Measurements from ENCODE around the gene FXYD1. TPM values are rescaled to one million over a fixed set of nuclear protein-coding genes. Genes with fewer than 3 reads are reported as not detected.

The FXYD1 gene
- total RNA-seq, 5 donors from 2014 or later (not counting 1 experiment from before 2014, with no cell fraction given) = 0.70 to 7.7 (median 4.8) TPM

DNA sequence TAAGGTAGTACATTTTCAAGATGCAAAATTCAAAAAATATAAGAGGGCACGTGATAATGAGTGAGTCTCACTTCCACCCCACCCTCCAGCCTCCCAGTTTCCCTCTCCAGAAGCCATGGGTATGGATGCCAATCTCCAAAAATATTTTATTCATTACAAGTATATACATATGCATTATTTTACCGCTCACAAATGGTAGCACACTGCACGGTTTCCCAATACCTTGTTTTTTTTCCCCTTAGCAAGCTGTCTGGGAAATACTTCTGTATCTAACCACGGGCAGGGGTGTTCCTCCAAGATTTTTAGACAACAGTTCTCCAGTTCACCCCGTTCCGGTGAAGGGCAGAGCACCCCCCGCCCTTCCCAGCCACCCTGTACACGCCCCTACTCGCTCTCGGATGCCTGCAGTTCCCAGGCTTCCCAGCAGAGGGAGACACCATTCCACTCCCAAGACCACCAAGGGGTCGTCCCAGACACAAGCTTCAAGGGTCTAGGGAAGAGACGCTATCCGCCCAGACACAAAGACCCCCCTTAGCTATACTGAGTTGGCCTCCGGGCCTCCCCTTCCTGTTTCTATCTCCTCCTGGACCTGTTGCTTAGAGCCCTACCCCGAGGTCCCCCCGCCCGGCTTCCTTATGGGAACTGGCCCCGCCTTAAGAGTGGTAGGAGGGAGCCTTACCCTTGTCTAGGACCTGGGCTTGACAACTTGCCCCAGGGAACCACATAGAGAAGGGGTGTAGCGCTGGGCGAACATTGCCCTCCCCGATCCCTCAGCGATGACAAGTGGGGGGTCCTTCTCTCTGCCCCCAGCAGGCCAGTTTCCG is 24.1 kb upstream of the FXYD1 start:
- POLR2A ChIA-PET = no interaction called here
- Histone ChIP-seq H3K4me1 (ENCODE audit: control insufficient read depth in 1 of 2, extremely low read depth in 1 of 2, insufficient read depth in 2 of 2, low read length in 2 of 2) (peaks cover 0 to 9% of the 10 kb centered on the region in 2 experiments), H3K9me3 (no peaks in the 10 kb centered on the region), H3K27me3 (replicated peaks in 1 of 2; ENCODE audit: control insufficient read depth in 2 of 2, extremely low read depth in 1 of 2, insufficient read depth in 2 of 2, low read length in 1 of 2) (peaks cover 0 to 33% of the 10 kb centered on the region in 2 experiments), H3K36me3 (ENCODE audit: control insufficient read depth in 2 of 2, extremely low read depth in 1 of 2, insufficient read depth in 1 of 2, low read length in 1 of 2) (no peaks in the 10 kb centered on the region), H3K27ac (ENCODE audit: low read length) (no peak overlapping the region), H3K4me3 (ENCODE audit: control insufficient read depth in 1 of 2, extremely low read depth in 1 of 2, low read length in 1 of 2) (peak overlapping the region in 1 of 2 donors; percentile 5)
- Mint-ChIP-seq H3K36me3 (no peaks in the 10 kb centered on the region), H3K9me3 (no peaks in the 10 kb centered on the region), H3K27ac (no peak overlapping the region), H3K4me1 (peaks cover 5 to 7% (median 6%) of the 10 kb centered on the region in 3 donors), H3K4me3 (peak overlapping the region in 1 of 3 donors; percentile 31), H3K27me3 (peaks cover 0 to 7% of the 10 kb centered on the region in 2 donors)
- DNase-seq (peak in 34 of 35 experiments; percentile 10 to 83 (median 56)), ATAC-seq (replicated peaks in 1 of 4) (peak; percentile 80 to 92 (median 86))
- WGBS (ENCODE audit: insufficient coverage) = 21% methylated on average over 16 of the region's 23 CpGs
- CTCF ChIA-PET = no interaction called here

- Mint-ChIP-seq H3K27ac (no peak within 1 kb of the TSS), H3K4me1 (peaks cover 5 to 7% (median 6%) of the 10 kb centered on the region in 3 donors), H3K27me3 (peaks cover 0 to 7% of the 10 kb centered on the region in 2 donors), H3K9me3 (no peaks in the 10 kb centered on the region), H3K36me3 (no peaks in the 10 kb centered on the region), H3K4me3 (peak within 1 kb of the TSS in 1 of 3 donors; percentile 31)
- ATAC-seq (replicated peaks in 1 of 4) (no peak), DNase-seq (no peak)
- Histone ChIP-seq H3K4me3 (ENCODE audit: control insufficient read depth in 1 of 2, extremely low read depth in 1 of 2, low read length in 1 of 2) (peak within 1 kb of the TSS in 1 of 2 donors; percentile 5), H3K4me1 (ENCODE audit: control insufficient read depth in 1 of 2, extremely low read depth in 1 of 2, insufficient read depth in 2 of 2, low read length in 2 of 2) (peaks cover 0 to 9% of the 10 kb centered on the region in 2 experiments), H3K9me3 (no peaks in the 10 kb centered on the region), H3K27me3 (replicated peaks in 1 of 2; ENCODE audit: control insufficient read depth in 2 of 2, extremely low read depth in 1 of 2, insufficient read depth in 2 of 2, low read length in 1 of 2) (peaks cover 0 to 29% of the 10 kb centered on the region in 2 experiments), H3K27ac (ENCODE audit: low read length) (no peak within 1 kb of the TSS), H3K36me3 (ENCODE audit: control insufficient read depth in 2 of 2, extremely low read depth in 1 of 2, insufficient read depth in 1 of 2, low read length in 1 of 2) (no peaks in the 10 kb centered on the region)
- ChIA-PET CTCF (no interaction called here), POLR2A (no interaction called here)
- 88% methylated on average over 7 of the region's 14 CpGs for WGBS (ENCODE audit: insufficient coverage)
Measured at GRCh38 chr19:35115177-35115951, 23.3 kb upstream of the FXYD1 start, which contains the start of gene FXYD3. FXYD3 (plus strand) TSS chr19:35115823; CDS start chr19:35119377, 3,554 bp downstream.

- H3K4me3 ChIP-seq (ENCODE audit: control insufficient read depth in 1 of 2, extremely low read depth in 1 of 2, low read length in 1 of 2) = no peak overlapping the region
- no peak overlapping the region for H3K27ac ChIP-seq (ENCODE audit: low read length)
- H3K36me3 ChIP-seq (ENCODE audit: control insufficient read depth in 2 of 2, extremely low read depth in 1 of 2, insufficient read depth in 1 of 2, low read length in 1 of 2) = no peaks in the 10 kb centered on the region
- peaks cover 0 to 9% of the 10 kb centered on the region in 2 experiments for H3K4me1 ChIP-seq (ENCODE audit: control insufficient read depth in 1 of 2, extremely low read depth in 1 of 2, insufficient read depth in 2 of 2, low read length in 2 of 2)
- Mint-ChIP-seq H3K36me3 (no peaks in the 10 kb centered on the region), H3K27ac (no peak overlapping the region), H3K4me1 (peaks cover 5 to 7% (median 6%) of the 10 kb centered on the region in 3 donors), H3K4me3 (no peak overlapping the region), H3K9me3 (no peaks in the 10 kb centered on the region), H3K27me3 (peaks cover 0 to 7% of the 10 kb centered on the region in 2 donors)
- no peaks in the 10 kb centered on the region for H3K9me3 ChIP-seq
- ChIA-PET CTCF (interaction anchor here in 1 of 2 donors (0.7 kb wide), 1 partner anchor 26 kb away, joined by 3 read pairs; no protein-coding TSS in a partner anchor), POLR2A (no interaction called here)
- WGBS (ENCODE audit: insufficient coverage) = 92% methylated on average over 9 of the region's 13 CpGs
- DNase-seq (no peak), ATAC-seq (replicated peaks in 1 of 4) (no peak)
- peaks cover 0 to 25% of the 10 kb centered on the region in 2 experiments for H3K27me3 ChIP-seq (replicated peaks in 1 of 2; ENCODE audit: control insufficient read depth in 2 of 2, extremely low read depth in 1 of 2, insufficient read depth in 2 of 2, low read length in 1 of 2)
Measured at GRCh38 chr19:35116072-35116801, 22.4 kb upstream of the FXYD1 start.

DNA sequence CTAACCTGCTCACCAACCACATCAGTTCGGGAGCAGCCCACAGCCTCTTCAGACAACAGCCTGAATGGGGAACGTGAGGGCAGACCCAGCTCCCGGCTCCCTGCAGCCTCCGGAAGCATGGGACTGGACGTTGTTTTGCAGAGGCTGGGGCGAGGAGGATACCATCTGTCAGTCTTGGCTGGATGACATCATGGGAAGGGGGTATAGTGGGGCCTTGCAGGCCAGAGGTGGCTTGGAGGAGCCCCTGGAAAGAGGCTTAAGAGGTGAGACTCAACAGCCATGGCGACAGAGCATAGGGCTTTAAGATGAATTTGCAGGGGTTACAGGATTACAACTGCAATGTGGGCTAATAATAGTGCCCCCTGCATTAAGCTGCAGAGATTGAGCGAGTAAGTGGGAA is 21.5 kb upstream of the FXYD1 start:
- H3K27ac Mint-ChIP-seq = no peak overlapping the region
- no peak for DNase-seq
- Histone ChIP-seq H3K9me3 (no peaks in the 10 kb centered on the region), H3K4me1 (ENCODE audit: control insufficient read depth in 1 of 2, extremely low read depth in 1 of 2, insufficient read depth in 2 of 2, low read length in 2 of 2) (peaks cover 0 to 9% of the 10 kb centered on the region in 2 experiments), H3K27me3 (replicated peaks in 1 of 2; ENCODE audit: control insufficient read depth in 2 of 2, extremely low read depth in 1 of 2, insufficient read depth in 2 of 2, low read length in 1 of 2) (peaks cover 0 to 19% of the 10 kb centered on the region in 2 experiments), H3K4me3 (ENCODE audit: control insufficient read depth in 1 of 2, extremely low read depth in 1 of 2, low read length in 1 of 2) (no peak overlapping the region), H3K36me3 (ENCODE audit: control insufficient read depth in 2 of 2, extremely low read depth in 1 of 2, insufficient read depth in 1 of 2, low read length in 1 of 2) (no peaks in the 10 kb centered on the region), H3K27ac (ENCODE audit: low read length) (no peak overlapping the region)
- peaks cover 5 to 7% (median 6%) of the 10 kb centered on the region in 3 donors for H3K4me1 Mint-ChIP-seq
- no peak overlapping the region for H3K4me3 Mint-ChIP-seq
- ChIA-PET CTCF (interaction anchor here in 1 of 2 donors (0.7 kb wide), 1 partner anchor 25 kb away, joined by 3 read pairs; no protein-coding TSS in a partner anchor), POLR2A (no interaction called here)
- no peaks in the 10 kb centered on the region for H3K9me3 Mint-ChIP-seq
- no peaks in the 10 kb centered on the region for H3K36me3 Mint-ChIP-seq
- no peak for ATAC-seq (replicated peaks in 1 of 4)
- WGBS (ENCODE audit: insufficient coverage) = 80% methylated on average over 6 of the region's 8 CpGs
- peaks cover 0 to 4% of the 10 kb centered on the region in 2 donors for H3K27me3 Mint-ChIP-seq

DNA sequence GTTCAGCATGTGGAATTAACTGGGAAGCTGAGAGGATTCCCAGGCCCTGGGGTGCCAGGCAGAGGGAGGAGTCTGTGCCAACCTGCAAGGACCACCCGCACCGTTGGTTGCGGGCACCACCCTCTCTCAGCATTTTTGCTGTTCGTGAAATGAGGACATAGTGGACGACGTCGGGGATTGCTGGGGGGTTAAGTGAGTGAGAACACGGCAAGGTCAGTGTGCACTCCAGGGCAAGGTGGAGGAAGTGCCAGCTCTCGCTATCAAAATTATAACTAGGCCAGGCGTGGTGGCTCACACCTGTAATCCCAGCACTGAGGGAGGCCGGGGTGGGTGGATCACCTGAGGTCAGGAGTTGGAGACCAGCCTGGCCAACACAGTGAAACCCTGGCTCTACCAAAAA is 20.8 kb upstream of the FXYD1 start:
- H3K27ac ChIP-seq (ENCODE audit: low read length) = no peak overlapping the region
- H3K27me3 ChIP-seq (replicated peaks in 1 of 2; ENCODE audit: control insufficient read depth in 2 of 2, extremely low read depth in 1 of 2, insufficient read depth in 2 of 2, low read length in 1 of 2) = peaks cover 0 to 14% of the 10 kb centered on the region in 2 experiments
- peaks cover 5 to 7% (median 6%) of the 10 kb centered on the region in 3 donors for H3K4me1 Mint-ChIP-seq
- H3K9me3 Mint-ChIP-seq = no peaks in the 10 kb centered on the region
- H3K36me3 ChIP-seq (ENCODE audit: control insufficient read depth in 2 of 2, extremely low read depth in 1 of 2, insufficient read depth in 1 of 2, low read length in 1 of 2) = no peaks in the 10 kb centered on the region
- H3K9me3 ChIP-seq = no peaks in the 10 kb centered on the region
- H3K4me3 Mint-ChIP-seq = no peak overlapping the region
- H3K27me3 Mint-ChIP-seq = peaks cover 0 to 4% of the 10 kb centered on the region in 2 donors
- H3K36me3 Mint-ChIP-seq = no peaks in the 10 kb centered on the region
- H3K27ac Mint-ChIP-seq = no peak overlapping the region
- 80% methylated on average over 11 of the region's 11 CpGs for WGBS (ENCODE audit: insufficient coverage)
- H3K4me1 ChIP-seq (ENCODE audit: control insufficient read depth in 1 of 2, extremely low read depth in 1 of 2, insufficient read depth in 2 of 2, low read length in 2 of 2) = peaks cover 0 to 9% of the 10 kb centered on the region in 2 experiments
- DNase-seq (no peak), ATAC-seq (replicated peaks in 1 of 4) (no peak)
- ChIA-PET POLR2A (no interaction called here), CTCF (interaction anchor here in 1 of 2 donors (0.6 kb wide), 3 partner anchors 69 to 155 kb away, joined by 3 to 6 read pairs (median 3); no protein-coding TSS in a partner anchor)
- H3K4me3 ChIP-seq (ENCODE audit: control insufficient read depth in 1 of 2, extremely low read depth in 1 of 2, low read length in 1 of 2) = no peak overlapping the region

All from T-cell (primary cell).